GM19193 (cell line): ENCODE results near the gene DNAJC6.

Source experiments
- POLR2A ChIP-seq: IDR thresholded peaks from 4 replicates; pipeline ENCODE4 v1.6.1; 2011; ENCODE audit not compliant: insufficient read depth, insufficient read length; ENCODE audit errors: extremely low read depth

DNAJC6 gene

DNA sequence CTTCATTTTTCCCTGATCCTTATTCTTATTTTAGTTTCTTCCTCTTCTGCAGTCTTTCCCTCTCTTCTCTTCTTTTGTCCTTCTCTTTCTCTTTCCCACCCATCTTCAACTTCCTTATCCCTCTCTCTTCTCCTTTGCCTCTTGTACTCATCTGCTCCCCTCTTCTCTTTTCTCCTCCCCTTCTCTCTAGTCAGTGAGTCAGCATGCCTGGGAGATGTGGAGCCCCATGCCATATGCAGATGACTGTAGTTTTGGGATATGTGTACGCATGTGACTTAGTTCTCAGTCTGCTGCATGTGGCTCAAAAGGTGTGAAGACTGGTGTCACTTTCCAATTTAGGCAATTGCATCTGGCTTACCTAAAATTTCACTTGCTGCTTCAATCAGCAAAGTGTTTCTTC, 10.4 kb downstream of the DNAJC6 start:
- TF ChIP-seq POLR2A, result no peak

DNA sequence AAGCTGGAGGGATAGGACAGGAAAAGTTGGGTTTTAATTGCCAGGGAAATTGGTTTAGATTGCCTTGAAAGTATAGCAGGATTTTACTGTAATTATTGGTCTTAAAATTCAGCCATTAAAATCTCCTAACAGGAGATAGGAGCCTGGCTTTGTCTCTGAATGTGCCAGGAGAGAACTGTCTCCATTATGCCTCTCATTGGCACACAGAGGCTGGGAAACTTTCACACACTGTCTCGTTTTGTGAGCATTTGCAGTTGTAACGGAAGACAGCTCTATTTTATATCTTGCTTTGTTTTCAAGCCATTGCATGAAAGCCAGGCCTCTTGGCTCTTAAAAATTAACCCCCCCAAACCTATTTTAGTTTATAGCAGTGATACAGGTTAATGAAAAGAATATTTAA, 12.5 kb downstream of the DNAJC6 start:
- no peak for TF ChIP-seq POLR2A

DNA sequence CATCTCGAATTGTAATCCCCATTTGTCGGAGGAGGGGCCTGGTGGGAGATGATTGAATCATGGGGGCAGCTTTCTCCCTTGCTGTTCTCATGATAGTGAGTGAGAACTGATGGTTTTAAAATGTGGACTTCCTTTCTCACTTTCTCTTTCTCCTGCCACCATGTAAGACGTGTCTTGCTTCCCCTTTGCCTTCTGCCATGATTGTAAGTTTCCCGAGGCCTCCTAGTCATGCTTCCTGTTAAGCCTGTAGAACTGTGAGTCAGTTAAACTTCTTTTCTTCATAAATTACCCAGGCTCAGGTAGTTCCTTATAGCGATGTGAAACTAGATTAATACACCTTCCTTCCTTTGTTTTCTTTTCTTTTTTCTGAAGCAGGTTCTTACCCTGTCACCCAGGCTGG, 13.9 kb downstream of the DNAJC6 start:
- no peak for TF ChIP-seq POLR2A

DNA sequence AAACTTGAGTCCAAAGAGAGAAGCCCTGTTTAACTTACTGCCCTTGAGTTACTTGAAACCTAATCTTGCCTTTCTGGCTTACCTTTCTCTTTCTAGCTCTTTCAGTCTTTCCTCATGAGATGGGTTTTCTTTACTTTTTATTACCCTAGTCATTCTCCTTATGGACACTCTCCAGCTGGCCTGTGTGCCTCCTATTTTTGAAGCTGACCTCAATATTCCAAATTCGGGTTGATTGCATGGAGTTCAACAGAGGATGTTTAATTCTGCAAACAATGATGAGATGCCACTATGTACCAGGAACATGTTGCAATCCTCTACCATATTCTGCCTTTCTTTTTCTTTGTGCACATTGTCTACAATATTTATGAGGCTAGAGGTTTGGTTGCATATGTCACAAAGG, 20.7 kb downstream of the DNAJC6 start:
- no peak for TF ChIP-seq POLR2A

DNA sequence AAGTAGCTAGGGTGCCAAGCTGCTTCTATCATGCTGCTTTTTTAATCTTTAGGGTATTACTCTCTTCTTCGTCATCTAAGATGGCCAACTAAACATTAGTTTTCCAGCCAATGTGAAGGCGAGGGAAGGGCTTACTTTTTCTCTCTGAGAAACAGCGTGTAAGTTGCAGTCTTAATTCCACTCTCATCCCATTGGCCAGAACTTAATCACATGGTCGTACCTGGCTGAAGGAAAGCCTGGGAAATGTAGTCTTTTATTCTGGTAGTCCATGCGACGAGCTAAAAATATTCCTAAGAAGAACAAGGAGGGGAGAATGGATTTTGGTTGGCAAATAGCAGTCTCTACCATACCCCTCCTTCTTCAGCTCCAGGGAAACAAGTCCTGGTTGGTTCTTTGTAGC, 21.5 kb downstream of the DNAJC6 start:
- TF ChIP-seq POLR2A, result no peak

DNA sequence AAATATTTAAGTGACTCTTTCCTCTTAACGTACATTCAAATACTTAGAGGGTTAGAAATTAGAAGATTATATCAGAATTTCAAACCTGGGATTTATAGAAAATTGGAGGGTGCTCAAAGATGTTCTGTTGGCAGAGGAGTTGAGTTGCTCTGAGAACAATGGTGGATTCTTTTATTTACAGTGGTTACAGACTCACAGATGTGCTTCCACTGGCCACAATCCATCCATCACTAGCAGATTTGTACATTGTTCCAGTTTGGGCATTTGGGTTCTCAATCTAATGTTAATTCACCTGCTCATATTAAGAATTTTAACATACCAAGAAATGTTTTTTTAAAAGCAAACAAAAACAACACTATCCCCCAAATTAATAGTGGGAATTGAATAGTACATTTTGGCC, 23.5 kb downstream of the DNAJC6 start:
- no peak for TF ChIP-seq POLR2A

DNA sequence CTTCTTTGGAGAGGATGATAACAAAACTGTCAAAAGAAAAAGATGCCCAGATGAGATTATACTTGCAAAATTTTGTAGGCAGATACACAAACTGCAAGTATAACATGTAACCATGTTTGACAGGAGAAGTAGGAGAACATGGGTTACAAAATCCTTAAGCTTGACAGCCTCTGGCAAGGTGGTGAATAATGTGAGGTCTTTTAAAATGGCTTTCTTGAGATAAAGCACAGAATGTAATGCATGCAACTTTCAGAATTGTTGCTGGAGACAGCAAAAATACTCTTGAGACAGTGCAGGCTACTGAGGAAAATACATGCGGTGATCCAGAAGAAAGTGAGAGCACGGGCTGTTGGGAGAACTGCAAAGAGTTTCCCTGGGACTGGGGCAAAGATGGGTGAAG, 24.7 kb downstream of the DNAJC6 start:
- TF ChIP-seq POLR2A, result no peak

DNA sequence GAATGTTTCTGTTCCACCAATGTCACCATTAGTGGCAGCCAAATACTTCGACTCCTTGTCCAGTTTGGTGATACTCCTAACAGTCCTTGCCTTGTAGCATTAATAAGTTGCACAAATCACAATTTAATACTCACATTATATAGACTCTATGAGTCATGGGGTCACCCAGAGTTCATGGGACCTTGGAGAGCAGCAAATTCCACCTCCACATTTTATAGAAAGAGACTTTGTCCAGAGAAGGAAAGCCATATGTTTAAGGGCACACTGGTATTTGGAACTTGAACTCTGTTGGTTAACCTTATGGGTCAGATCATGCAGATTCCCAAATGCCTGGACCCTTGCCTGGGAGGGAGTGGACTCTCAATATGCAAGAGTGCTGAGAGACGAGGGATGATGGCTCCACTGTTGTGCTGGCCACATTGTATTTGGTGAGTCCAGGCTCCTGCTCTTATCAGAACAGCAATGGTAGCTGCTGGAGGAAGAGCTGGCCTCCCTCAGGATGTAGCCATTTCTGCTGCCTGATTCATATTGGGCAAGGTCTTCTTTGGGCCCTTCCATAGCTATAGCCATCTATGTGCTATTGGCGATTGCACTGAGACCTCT, 30.6 kb downstream of the DNAJC6 start:
- no peak for TF ChIP-seq POLR2A

DNA sequence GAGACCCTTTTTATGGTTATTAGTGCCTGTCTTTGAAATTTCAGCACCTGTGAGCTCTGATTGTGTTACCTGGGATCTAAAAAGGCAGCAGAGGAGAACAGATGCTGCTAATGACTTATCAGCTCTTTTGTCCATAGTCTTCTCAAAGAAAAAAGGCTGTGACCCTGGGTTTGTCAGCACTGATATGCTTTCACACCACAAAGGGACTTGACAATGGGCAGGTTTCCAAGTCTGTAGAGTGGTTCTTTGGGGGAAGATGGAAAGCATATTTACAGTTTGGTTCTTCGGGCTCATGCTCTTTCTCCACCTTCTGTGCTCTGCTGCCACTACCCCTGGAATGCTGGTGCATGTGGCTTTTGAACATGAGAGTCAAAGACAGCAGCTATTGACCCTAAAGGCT, 32.0 kb downstream of the DNAJC6 start:
- no peak for TF ChIP-seq POLR2A

DNA sequence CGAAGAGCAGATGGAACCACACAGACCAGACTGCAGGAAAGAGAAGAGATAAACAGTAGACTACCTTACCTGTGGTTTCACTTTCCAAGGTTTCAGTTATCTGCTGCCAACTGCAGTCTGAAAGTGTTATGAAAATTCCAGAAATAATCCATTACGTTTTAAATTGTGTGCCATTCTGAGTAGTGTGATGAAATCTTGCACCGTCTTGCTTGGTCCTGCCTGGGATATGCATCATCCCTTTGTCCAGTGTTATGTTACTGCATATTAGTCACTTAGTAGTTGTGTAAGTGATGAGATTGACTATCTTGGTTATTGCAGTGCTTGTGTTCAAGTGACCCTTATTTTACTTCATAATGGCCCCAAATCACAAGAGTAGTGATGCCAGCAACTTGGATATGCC, 33.9 kb downstream of the DNAJC6 start:
- TF ChIP-seq POLR2A, result no peak

DNA sequence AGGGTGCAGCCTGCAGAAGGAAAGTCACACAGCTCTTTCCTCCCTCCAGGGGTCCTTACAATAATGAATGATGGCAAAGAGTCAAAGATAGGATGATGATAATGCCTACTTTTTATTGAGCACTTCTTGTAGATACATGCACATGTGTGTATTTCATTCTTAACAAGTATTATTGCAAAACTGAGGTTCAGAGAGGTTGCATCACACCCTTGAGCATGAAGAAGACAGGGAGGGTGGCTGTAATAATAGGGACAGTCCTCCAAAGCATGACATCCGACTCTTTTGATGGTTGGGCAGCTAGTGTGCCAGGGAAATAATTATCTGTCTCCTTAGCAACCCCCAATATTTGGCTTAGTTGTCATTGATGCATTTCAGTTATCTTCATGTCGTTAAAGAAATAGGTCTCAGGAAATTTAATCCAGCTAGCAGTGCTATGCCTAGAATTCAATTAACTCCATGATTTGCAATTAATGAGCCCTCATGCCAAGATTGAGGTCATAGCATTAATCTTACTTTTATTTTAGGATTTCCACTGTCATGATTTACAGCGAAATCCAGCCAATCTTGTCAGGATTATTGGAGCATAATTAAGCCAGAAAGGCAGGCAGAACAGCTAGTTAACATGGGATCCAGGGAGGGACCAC, 35.0 kb downstream of the DNAJC6 start:
- no peak for TF ChIP-seq POLR2A

DNA sequence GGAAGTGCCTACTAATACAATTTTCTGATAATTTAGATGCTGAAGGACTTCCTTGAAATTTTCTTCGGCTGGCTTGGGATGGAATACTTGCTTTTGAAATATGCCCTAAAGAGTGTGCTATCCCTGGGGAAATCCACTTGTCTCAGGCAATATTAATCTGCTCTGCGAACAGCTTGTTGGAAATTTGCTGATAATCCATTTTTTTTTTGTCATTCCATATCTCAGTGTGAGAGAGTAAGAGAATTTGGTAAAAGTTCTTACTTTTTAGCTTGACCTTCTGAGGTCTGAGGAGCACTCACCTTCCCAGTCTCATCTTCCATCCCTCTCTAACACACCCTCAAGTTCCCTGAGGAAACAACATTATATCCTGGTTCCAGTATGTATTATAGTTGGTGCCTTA, 36.8 kb downstream of the DNAJC6 start:
- no peak for TF ChIP-seq POLR2A

DNA sequence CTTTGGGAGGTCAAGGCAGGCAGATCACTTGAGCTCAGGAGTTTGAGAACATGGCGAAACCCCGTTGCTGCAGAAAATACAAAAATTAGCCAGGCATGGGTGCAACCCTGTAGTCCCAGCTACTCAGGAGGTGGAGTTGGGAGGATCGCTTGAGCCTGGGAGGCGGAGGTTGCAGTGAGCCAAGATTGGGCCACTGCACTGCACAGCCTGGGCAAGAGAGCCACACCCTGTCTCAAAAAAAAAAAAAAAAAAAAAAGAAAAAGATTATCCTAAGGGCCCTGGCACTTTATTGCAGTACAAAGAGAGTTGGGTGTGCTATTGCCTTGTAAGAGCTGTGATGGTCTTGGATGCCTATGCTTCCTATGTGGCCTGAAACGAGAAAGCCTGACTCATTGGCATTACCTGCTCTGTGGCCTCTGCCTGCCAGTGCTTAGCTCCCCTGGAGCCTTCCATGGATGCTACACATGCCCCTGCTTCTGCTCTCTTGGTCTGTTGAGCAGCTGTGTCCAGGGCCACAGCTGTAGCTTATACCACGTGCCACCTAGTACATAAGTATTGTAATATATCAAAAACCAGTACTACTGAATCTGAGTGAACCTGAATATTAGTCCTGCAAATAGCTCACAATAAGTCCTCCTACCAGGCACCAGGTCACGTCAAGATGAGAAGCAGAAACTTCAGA, 45.8 kb downstream of the DNAJC6 start:
- TF ChIP-seq POLR2A, result no peak

DNA sequence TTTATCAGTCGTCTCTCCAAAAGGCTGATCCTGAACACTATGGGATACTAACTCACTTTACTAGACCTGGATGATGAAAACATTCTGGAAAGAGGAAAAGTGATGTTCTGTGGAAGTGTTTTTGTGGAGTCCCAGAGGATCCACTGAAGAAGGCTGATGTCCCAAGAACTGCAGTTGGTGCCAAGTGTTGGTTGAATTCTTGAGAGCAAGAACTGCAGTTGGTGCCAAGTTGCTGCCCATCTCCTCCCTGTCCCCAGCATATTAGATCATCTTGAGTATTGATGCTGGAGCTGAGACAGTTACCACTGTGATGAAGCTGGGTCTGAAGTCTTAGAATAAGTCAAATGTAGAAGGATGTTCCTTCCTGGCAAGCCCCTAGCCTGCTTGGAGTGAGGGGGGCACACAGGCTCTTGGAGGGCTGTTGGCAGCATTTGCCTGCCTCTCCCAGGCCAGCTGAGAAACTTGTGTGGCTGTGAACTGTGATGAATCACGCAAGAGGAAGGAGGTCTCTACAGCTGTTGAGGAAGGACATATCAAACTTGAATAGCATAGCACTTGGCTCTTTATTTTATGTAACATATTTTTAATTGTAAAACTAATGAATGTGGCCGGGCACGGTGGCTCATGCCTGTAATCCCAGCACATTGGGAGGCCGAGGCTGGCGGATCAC, 48.1 kb downstream of the DNAJC6 start:
- no peak for TF ChIP-seq POLR2A

DNA sequence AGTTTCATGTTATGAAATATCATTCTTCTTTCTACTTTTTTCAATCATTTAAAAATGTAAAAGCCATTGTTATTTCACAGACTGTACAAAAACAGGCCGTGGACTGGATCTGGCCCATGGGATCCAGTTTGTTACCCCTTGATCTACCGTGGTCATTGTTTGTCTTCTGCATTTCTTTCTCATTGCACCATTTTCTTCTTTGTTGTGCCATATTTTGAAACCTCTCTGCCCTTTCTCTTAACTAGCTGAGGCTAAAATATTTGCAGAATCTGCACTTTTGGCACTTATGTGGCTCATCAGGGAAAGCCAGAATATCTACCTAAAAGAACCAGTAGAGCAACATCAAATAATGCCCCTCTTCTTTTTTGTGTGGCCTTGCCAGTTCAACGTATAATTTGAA, 50.5 kb downstream of the DNAJC6 start:
- no peak for TF ChIP-seq POLR2A

DNA sequence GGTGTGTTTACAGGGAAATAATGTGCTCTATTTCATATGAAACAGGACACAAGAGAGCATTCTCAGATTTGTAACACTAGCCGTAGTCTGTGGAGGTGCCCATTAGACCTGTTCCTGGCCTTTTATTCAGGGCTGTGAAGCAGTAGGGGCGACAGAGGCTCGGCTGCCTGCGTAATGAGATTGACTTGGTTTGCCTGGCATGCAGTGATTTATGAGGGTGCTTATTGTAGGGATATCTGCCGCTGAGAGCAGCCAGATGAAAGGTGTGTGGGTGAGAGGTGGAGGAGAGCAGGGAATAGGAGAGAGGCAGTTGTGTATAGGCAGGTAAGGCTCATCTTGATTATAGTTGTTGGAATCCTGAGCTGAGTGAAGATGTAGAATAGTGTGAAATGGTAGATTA, 51.3 kb downstream of the DNAJC6 start:
- TF ChIP-seq POLR2A, result no peak
